Left ventricle myocardium inferior (tissue), 1 donor: Measurements from ENCODE around the gene PTPN6. TPM values are rescaled to one million over a fixed set of nuclear protein-coding genes. Genes with fewer than 3 reads are reported as not detected.
A peak's percentile ranks its signal among the peaks of the same experiment; 100 is the strongest.

Source experiments
- DNase-seq: peaks from one replicate; pipeline ENCODE4 v3.0.0-alpha.2; 2020
- H3K27ac ChIP-seq: fragments of 200-600 bp; replicated peaks from 2 replicates; pipeline ENCODE4 v1.8.0; 2021
- H3K27me3 ChIP-seq: fragments of 200-600 bp; 2 replicates; pipeline ENCODE4 v1.8.0; 2021; ENCODE audit warnings: low read depth
- H3K36me3 ChIP-seq: fragments of 200-600 bp; 2 replicates; pipeline ENCODE4 v1.8.0; 2021
- H3K4me1 ChIP-seq: fragments of 200-600 bp; 2 replicates; pipeline ENCODE4 v1.8.0; 2021
- H3K4me3 ChIP-seq: fragments of 200-600 bp; 2 replicates; pipeline ENCODE4 v1.8.0; 2021; ENCODE audit warnings: mild to moderate bottlenecking, moderate library complexity
- H3K9me3 ChIP-seq: fragments of 200-600 bp; replicated peaks from 2 replicates; pipeline ENCODE4 v1.8.0; 2021
- CTCF ChIP-seq: fragments of 200-600 bp; IDR thresholded peaks from 2 replicates; pipeline ENCODE4 v1.8.0; 2021; ENCODE audit warnings: antibody characterized with exemption, mild to moderate bottlenecking, borderline replicate concordance
- intact Hi-C: fragments of 100-400 bp; cut with micrococcal nuclease; formaldehyde crosslinking; loops from one replicate; pipeline ENCODE4 v1.11.0; 2022
- total RNA-seq: library from RNA; stranded (reverse); fragmentation: NEBNext Ultra II Directional; extraction: Animal tissue kit (Norgen Biotek cat#: 25700); gene quantifications from one replicate; pipeline ENCODE4 v1.2.1, GENCODE V29; 2021
- donor health status: DM: no; HTN: yes; CAD: no; lungs with severe emphysema.

PTPN6 gene
- total RNA-seq, 1 donor from 2014 or later, result 6.7 TPM

GRCh38 chr12:6962285-6963015 lies 11.3 kb downstream of the PTPN6 start:
- peak; percentile 13 for DNase-seq
- no peak for TF ChIP-seq CTCF
- Histone ChIP-seq H3K27ac (peak overlapping the region; percentile 86), H3K4me3 (peak overlapping the region; percentile 38), H3K27me3 (no peaks in the 10 kb centered on the region), H3K9me3 (no peaks in the 10 kb centered on the region), H3K4me1 (peaks cover 68% of the 10 kb centered on the region), H3K36me3 (peaks cover 23% of the 10 kb centered on the region)
- intact Hi-C loops, result loop anchor here (10.0 kb wide), 1 partner anchor 52 kb away; the partner anchor contains the start of gene LPCAT3

- intact Hi-C loops, result loop anchor here (10.0 kb wide), 1 partner anchor 52 kb away; the partner anchor contains the start of gene LPCAT3
- no peaks in the 10 kb centered on the region for H3K27me3 ChIP-seq
- no peak for TF ChIP-seq CTCF
- H3K4me1 ChIP-seq, result peaks cover 71% of the 10 kb centered on the region
- H3K36me3 ChIP-seq, result peaks cover 30% of the 10 kb centered on the region
- peak; percentile 17 for DNase-seq
- H3K9me3 ChIP-seq, result no peaks in the 10 kb centered on the region
- no peak overlapping the region for H3K4me3 ChIP-seq
- peak overlapping the region; percentile 86 for H3K27ac ChIP-seq
Measured at GRCh38 chr12:6963016-6963731, 12.0 kb downstream of the PTPN6 start.

- peaks cover 71% of the 10 kb centered on the region for H3K4me1 ChIP-seq
- no peak overlapping the region for H3K4me3 ChIP-seq
Measured at GRCh38 chr12:6963791-6964413, 12.7 kb downstream of the PTPN6 start.

GRCh38 chr12:6964605-6965025 lies 13.5 kb downstream of the PTPN6 start:
- Histone ChIP-seq H3K27ac (peak overlapping the region; percentile 86), H3K27me3 (no peaks in the 10 kb centered on the region), H3K4me3 (no peak overlapping the region), H3K4me1 (peaks cover 71% of the 10 kb centered on the region), H3K36me3 (peaks cover 42% of the 10 kb centered on the region), H3K9me3 (no peaks in the 10 kb centered on the region)
- intact Hi-C loops, result loop anchor here (10.0 kb wide), 1 partner anchor 50 kb away; the partner anchor contains the start of gene LPCAT3
- TF ChIP-seq CTCF, result no peak
- no peak for DNase-seq

More at GRCh38 chr12:6963791-6964413, 12.7 kb downstream of the PTPN6 start:
- DNase-seq, result peak; percentile 15
- Histone ChIP-seq H3K27ac (peak overlapping the region; percentile 86), H3K9me3 (no peaks in the 10 kb centered on the region), H3K27me3 (no peaks in the 10 kb centered on the region), H3K36me3 (peaks cover 38% of the 10 kb centered on the region)
- TF ChIP-seq CTCF, result no peak
- intact Hi-C loops, result loop anchor here (10.0 kb wide), 1 partner anchor 51 kb away; the partner anchor contains the start of gene LPCAT3

- H3K36me3 ChIP-seq, result peaks cover 42% of the 10 kb centered on the region
- peak; percentile 87 for DNase-seq
- peak overlapping the region; percentile 86 for H3K27ac ChIP-seq
- no peaks in the 10 kb centered on the region for H3K9me3 ChIP-seq
- H3K27me3 ChIP-seq, result no peaks in the 10 kb centered on the region
- intact Hi-C loops, result loop anchor here (10.0 kb wide), 1 partner anchor 50 kb away; the partner anchor contains the start of gene LPCAT3
- peaks cover 71% of the 10 kb centered on the region for H3K4me1 ChIP-seq
- H3K4me3 ChIP-seq, result no peak overlapping the region
- peak; percentile 93 for TF ChIP-seq CTCF
Measured at GRCh38 chr12:6965026-6965661, 14.0 kb downstream of the PTPN6 start.
